Body of pancreas (tissue), 4 donors: ENCODE measurements around the gene SLC46A1.

Source experiments
- POLR2A ChIP-seq, 3 donors: fragments of 450-650 bp; IDR thresholded peaks; one replicate each; pipeline ENCODE4 v1.6.1; 2016; ENCODE audit warnings: antibody characterized with exemption in 3 of 3, mild to moderate bottlenecking in 2 of 3
- TF ChIP-seq, protein P1 (sequence below), 7 experiments: fragments of 450-650 bp in 4 of 7; fragments of 200-600 bp in 3 of 7; sonication (generic) in 3 of 7; IDR thresholded peaks; one replicate each; pipeline ENCODE4 v1.5.1; 2016 to 2019; ENCODE audit warnings: antibody characterized with exemption in 7 of 7

- TF ChIP-seq, protein P1, sequence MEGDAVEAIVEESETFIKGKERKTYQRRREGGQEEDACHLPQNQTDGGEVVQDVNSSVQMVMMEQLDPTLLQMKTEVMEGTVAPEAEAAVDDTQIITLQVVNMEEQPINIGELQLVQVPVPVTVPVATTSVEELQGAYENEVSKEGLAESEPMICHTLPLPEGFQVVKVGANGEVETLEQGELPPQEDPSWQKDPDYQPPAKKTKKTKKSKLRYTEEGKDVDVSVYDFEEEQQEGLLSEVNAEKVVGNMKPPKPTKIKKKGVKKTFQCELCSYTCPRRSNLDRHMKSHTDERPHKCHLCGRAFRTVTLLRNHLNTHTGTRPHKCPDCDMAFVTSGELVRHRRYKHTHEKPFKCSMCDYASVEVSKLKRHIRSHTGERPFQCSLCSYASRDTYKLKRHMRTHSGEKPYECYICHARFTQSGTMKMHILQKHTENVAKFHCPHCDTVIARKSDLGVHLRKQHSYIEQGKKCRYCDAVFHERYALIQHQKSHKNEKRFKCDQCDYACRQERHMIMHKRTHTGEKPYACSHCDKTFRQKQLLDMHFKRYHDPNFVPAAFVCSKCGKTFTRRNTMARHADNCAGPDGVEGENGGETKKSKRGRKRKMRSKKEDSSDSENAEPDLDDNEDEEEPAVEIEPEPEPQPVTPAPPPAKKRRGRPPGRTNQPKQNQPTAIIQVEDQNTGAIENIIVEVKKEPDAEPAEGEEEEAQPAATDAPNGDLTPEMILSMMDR (IDR thresholded peaks at IDR 0.05) = no peak
- TF ChIP-seq POLR2A (IDR thresholded peaks at IDR 0.05) = no peak
These were observed 8.2 kb downstream of the SLC46A1 start for GRCh38 chr17:28397687-28398279.
